CD1c-positive myeloid dendritic cell (primary cell): ENCODE data around the gene CELA1.

Experiments used
- DNase-seq: peaks from one replicate; pipeline ENCODE4 v3.0.0-alpha.2; 2016; ENCODE audit errors: extremely low spot score

Gene CELA1

GRCh38 chr12:51346581-51346980 lies at the start of gene CELA1:
CELA1 (minus strand) TSS chr12:51346679; CDS start chr12:51346638, 41 bp downstream.
- DNase-seq, result no peak

- peak; percentile 15 for DNase-seq
These were observed 49.1 kb upstream of the CELA1 start for GRCh38 chr12:51395283-51396230.

- DNase-seq, result peak; percentile 87
These were observed 47.4 kb upstream of the CELA1 start for GRCh38 chr12:51393676-51394545.

DNA sequence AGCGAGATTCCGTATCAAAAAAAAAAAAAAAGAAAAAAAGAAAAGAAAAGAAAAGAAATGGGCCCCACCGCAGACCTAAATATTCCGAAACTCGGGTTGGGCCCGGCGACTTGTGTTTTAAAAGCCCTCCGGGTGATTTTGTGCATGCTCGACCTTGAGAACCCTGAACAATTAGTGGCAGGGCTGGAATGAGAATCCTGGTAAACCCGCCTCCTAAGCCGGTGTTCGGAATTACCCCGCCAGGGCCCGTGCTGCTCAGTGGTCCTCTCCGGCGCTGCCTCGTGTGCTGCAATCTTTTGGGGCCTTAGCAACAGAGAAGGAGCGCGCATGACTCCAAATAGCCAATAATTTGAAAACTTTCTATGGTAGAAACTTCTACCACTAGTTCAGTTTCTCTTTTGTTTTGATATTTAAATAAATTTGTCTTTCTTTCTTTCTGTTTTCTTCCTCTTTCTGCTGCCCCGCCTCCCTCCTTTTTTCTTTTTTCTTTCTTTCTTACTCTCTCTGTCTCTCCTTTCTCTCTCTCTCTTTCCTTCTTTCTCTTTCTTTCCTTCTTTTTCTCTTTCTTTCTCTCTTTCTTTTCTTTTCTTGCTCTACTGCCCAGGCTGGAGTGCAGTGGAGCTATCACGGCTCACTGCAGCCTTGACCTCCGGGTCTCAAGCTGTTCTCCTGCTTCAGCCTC lies 46.2 kb upstream of the CELA1 start:
- peak; percentile 63 for DNase-seq

GRCh38 chr12:51391283-51392123 lies 45.0 kb upstream of the CELA1 start, which contains the start of gene GALNT6:
GALNT6 (minus strand) TSS chr12:51391406; CDS start chr12:51379781, 11,625 bp downstream.
- DNase-seq, result peak; percentile 61

DNA sequence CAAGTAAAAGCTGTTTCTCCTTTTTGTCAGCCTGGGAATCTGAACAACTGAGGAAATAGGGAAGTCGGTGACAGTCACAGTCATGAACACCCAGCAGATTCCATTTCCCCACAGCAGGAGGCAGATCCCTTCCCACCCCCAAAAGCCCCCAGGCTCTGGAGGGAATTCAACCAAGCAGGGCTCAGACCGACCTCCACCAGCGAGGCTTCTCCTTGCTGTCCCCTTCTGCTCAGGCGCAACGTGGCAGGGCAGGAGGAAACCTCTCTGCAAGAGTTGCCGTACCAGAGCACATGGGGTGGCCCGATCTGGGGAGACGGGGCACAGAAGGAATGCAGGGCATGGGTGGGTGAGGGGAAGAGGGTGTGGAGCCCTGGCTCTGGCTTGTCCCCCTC lies 44.4 kb upstream of the CELA1 start:
- DNase-seq, result peak; percentile 86

GRCh38 chr12:51390457-51390856 lies 44.0 kb upstream of the CELA1 start:
- no peak for DNase-seq

DNA sequence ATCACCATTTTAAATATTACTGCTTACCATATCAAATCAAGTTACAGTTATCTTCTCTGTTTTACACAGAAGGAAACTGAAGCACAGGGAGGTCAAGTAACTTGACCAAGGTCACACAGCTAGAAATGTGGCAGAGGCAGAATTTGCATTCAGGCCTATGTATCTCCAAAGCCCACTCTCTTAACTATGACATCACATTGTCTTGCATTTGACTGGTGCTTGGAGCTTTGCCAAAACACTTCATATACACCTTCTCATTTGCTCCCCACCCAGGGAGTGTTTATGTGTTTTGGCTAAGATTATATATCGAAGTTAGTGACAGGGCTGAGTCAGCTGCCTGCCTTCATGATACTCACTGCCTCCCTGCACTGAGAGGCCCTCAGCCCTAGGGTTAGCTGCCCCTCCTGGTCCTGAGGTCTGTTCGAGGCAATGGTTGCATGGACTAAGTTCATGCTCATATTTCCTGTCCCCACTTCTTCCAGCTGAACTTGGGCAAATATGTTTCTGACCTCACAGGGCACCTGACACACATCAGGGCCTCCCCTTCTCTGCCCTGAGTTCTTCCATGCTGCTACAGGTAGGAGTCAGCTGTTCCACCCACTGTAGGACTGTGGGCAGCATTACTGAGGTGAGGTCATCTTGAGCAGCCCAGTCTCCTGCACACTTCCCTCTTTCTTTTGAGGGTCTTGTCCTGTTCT lies 43.0 kb upstream of the CELA1 start:
- DNase-seq, result peak; percentile 82

DNA sequence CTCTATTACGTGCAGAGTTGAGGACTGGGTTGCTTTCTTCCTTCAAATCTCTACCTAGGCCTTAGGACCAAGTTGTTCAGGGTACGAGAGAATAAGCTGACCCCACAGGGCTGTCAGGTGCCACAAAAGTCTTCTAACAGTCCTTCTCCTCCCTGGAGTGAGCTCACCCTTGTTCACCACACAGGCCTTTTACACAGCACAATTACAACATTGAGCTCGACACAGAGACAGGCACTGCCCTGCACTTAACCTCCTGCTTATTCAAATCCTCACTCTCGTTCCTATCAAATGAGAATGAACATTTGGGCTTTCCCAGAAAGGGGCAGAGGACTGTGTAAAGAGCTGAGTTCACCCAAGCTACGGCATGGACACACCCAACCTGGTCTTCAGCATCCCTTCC lies 42.4 kb upstream of the CELA1 start:
- no peak for DNase-seq

DNA sequence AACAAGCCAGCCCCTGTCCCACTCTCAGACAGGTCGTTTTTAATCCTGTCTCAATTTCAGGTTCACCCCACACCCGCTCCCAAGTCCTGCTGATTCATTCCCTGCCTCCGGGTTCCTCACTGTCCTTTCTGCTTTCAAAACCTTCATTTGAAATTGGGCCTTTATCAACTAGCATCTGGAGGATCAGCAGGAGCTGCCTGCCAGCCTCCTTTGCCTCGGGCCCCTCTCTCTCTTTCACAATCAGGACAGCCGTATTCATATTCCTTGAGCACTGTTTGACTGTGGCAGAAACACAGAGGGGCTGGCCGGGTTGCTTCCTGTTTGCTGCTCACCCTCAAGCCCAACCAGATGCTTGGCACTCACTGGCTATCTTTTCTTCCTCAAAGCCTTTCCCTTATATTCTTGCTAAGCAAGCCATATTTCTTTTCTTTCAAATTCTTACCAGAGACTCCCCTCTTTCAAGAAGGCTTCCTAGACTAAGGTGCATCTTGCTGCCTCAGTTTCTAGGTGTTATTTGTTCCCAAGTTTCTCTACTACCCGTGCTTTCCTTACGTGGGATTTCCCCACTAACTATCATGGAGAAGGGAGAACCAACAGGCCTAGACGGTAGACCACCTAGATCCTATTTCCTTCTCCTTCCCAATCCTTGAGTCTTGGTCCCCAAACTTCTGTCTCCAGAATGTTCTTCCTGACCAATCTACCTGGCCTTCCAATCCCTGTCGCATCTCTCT lies 41.8 kb upstream of the CELA1 start:
- peak; percentile 70 for DNase-seq

GRCh38 chr12:51386351-51386750 lies 39.9 kb upstream of the CELA1 start:
- no peak for DNase-seq

- no peak for DNase-seq
These were observed 36.9 kb upstream of the CELA1 start for GRCh38 chr12:51383269-51383905.

DNA sequence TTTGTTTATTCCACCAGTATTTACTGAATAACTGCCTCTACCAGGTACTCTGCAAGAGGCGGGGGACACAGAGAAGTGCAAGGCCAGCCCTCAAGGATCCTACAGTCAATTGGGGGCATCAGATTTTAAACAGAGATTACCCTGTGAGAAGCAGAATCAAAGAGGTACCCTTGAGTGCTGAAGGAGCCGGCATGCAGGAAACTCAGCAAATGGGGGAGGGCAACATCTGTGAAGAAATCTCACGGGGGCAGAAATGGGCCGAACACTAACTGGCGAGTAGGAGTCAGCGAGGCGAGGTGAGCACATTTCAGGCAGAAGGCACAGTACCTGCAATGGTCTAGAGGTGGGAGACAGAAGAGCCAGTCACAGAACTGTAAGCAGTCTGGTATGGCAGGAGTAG lies 35.7 kb upstream of the CELA1 start:
- no peak for DNase-seq

DNA sequence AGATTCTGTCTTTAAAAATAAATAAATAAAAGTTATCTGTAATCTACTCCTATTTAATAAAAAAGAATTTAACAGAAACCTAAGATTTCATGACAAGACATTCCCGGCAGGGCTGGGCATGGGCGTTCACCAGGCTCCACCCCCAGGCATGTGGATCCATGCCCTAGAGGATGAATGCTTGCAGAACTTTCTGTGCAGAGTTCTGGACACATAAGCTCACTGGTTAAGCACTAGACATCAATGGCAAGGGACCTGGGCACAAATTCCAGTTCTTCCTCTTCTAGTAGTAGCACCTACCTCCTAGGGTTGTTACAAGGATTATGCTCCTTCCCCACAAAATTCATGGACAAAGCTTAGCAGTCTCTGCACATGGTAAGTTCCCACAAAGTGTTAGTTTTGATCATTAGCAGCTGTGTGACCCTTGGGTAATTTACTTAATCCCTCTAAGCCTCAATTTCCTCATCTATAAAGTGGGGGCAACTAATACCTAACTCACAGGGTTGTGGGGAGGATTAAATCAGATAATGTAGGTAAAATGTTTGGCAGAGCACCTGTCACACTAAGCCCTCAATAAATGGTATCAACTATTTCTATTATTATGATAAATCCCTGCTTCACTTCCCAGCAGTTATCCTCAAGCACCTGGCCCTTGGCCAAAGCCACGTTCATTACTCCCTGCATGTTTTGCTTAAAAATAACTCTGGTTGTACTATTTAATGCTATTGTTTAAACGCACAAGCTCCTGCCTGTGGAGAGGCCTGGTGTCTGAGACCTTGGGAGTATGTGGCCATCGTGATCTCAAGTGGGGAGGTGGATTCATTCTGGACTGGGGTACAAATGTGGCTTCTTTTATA lies 35.0 kb upstream of the CELA1 start:
- DNase-seq, result no peak

- no peak for DNase-seq
These were observed 33.1 kb upstream of the CELA1 start for GRCh38 chr12:51379571-51379970.

GRCh38 chr12:51378749-51379148 lies 32.3 kb upstream of the CELA1 start:
- no peak for DNase-seq

DNA sequence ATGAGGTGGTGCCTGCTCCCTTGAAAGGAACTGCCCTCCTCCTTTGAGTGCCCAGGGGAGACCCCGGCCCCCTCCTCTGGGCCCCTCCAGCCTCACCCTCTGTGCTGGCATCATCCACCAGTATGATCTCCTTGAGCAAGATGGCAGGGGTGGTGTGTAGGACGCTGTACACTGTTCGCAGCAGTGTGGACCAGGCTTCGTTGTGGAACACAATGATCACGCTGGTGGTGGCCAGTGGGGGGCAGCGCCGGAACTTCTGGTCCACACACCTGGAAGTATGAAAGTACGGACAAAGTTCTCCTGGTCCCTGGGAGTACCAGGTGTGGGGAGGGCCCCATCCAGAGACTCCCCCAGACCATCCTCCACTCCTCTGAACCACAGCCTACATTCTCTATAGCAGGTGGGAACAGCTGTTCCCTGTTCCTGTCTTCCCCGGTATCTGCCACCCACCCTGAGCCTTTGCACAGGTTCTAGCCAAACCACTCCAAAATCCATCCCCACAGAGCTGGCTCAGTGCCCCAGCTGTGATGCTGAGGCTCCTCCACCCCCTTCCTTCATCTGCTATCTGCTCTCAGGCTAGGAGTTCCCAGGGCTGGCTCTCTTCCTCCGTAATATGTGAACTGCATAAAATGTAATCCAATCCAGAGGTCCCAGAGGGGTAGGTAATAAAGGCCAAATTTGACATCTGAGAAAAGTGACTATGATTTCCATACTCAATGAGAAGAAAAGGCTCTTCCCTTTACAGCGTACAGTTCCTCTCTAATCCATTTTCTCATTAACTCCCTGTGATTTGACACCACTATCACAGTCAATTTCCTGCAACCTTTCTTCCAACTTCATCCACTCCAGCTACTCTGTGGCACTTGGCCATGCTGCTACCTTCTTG lies 30.9 kb upstream of the CELA1 start:
- no peak for DNase-seq
